ENCODE measurements around the gene CCDC59. TPM values are rescaled to one million over a fixed set of nuclear protein-coding genes. Genes with fewer than 3 reads are reported as not detected.

The CCDC59 gene
- total and polyA plus RNA-seq, 11 donors = 20.0 to 44.2 (median 25.6) TPM

DNA sequence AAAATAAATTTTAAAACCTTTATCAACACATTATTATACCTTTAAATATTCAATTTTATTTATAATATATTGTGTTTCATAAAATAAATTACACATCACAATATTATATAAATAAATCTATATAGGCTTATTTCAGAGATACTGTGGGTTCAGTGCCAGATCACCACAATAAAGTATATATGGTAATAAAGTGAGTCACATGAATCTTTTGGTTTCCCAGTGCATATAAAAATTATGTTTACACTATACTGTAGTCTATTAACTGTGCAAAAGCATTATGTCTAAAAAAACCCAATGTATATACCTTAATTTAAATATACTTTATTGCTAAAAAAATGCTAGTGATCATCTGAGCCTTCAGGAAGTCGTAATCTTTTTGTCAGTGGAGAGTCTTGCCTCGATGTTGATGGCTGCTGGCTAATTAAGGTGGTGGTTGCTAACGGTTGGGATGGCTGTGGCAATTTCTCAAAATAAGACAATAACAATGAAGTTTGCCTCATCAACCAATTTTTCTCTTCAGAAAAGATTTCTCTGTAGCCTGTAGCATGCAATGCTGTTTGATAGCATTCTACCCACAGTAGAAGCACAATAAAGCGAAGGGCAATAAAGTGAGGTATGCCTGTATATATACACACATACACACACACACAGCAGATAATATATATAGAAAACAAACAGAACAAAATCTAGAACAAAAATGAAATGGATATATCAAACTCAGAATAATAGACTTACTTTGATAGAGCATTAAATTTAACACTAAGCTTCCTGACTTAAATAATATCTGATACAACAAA, 32.4 kb downstream of the CCDC59 start:
- Histone ChIP-seq H3K4me3 (no peak overlapping the region), H3K27ac (no peak overlapping the region), H3K4me1 (no peaks in the 10 kb centered on the region), H3K27me3 (no peaks in the 10 kb centered on the region), H3K9me3 (no peaks in the 10 kb centered on the region), H3K36me3 (no peaks in the 10 kb centered on the region)
- intact Hi-C loops (cut with DNase I) = loop anchor here in 8 of 10 donors (2.0 to 5.0 kb wide), 3 partner anchors 678 to 683 kb away; no protein-coding TSS in a partner anchor
- DNase-seq = no peak
- ATAC-seq = no peak
- WGBS, 4 donors = 66 to 69% (median 67%) methylated on average over 4 of the region's 4 CpGs
- no peak for TF ChIP-seq POLR2A (IDR thresholded peaks at IDR 0.05)
- TF ChIP-seq, protein P1, sequence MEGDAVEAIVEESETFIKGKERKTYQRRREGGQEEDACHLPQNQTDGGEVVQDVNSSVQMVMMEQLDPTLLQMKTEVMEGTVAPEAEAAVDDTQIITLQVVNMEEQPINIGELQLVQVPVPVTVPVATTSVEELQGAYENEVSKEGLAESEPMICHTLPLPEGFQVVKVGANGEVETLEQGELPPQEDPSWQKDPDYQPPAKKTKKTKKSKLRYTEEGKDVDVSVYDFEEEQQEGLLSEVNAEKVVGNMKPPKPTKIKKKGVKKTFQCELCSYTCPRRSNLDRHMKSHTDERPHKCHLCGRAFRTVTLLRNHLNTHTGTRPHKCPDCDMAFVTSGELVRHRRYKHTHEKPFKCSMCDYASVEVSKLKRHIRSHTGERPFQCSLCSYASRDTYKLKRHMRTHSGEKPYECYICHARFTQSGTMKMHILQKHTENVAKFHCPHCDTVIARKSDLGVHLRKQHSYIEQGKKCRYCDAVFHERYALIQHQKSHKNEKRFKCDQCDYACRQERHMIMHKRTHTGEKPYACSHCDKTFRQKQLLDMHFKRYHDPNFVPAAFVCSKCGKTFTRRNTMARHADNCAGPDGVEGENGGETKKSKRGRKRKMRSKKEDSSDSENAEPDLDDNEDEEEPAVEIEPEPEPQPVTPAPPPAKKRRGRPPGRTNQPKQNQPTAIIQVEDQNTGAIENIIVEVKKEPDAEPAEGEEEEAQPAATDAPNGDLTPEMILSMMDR (IDR thresholded peaks at IDR 0.05) = no peak

DNA sequence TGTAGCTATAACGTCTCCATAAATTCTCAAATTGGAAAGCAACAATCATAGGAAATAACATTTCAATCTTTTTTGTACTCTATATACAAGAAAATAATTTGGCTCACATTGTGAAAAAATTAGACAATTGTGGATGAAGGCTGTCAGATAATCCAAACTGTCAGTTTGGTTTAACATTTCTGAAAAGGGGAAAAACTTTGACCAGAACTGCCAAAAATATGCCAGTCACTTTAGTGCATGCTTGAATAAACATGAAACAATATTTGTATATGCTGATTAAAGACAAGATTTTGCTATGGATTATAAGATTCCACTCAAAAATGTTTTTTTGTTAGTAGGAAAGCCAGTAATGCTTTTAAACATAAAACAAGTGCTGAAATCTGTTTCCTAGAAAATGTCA, 38.9 kb downstream of the CCDC59 start:
- DNase-seq (no peak), ATAC-seq (no peak)
- Histone ChIP-seq H3K4me1 (no peaks in the 10 kb centered on the region), H3K36me3 (no peaks in the 10 kb centered on the region), H3K4me3 (no peak overlapping the region), H3K9me3 (no peaks in the 10 kb centered on the region), H3K27me3 (no peaks in the 10 kb centered on the region), H3K27ac (no peak overlapping the region)
- intact Hi-C loops (cut with DNase I) = no loop called here
- 66 to 74% (median 69%) methylated on average over 1 of the region's 1 CpG for WGBS, 4 donors
- TF ChIP-seq, protein P1 (IDR thresholded peaks at IDR 0.05) = no peak
- TF ChIP-seq POLR2A (IDR thresholded peaks at IDR 0.05) = no peak

DNA sequence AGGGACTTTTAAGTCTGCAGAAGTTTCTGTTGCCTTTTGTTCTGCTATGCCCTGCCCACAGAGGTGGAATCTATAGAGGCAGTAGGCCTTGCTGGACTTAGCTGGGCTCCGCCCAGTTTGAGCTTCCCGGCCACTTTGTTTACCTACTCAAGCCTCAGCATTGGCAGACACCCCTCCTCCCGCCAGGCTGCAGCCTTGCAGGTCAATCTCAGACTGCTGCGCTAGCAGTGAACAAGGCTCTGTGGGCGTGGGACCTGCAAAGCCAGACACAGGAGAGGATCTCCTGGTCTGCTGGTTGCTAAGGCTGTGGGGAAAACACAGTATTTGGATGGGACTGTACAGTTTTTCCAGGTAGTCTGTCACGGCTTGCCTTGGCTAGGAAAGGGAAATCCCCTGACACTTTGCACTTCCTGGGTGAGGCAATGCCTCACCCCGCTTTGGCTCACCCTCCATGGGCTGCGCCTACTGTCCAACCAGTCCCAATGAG, 43.7 kb downstream of the CCDC59 start:
- 59 to 71% (median 66%) methylated on average over 8 of the region's 8 CpGs for WGBS, 4 donors
- intact Hi-C loops (cut with DNase I) = no loop called here
- no peak overlapping the region for H3K4me3 ChIP-seq
- no peaks in the 10 kb centered on the region for H3K4me1 ChIP-seq
- no peaks in the 10 kb centered on the region for H3K36me3 ChIP-seq
- no peaks in the 10 kb centered on the region for H3K27me3 ChIP-seq
- DNase-seq (no peak), ATAC-seq (no peak)
- peaks cover 0 to 15% (median 0%) of the 10 kb centered on the region in 12 donors for H3K9me3 ChIP-seq
- no peak for TF ChIP-seq POLR2A (IDR thresholded peaks at IDR 0.05)
- TF ChIP-seq, protein P1 (IDR thresholded peaks at IDR 0.05) = no peak
- H3K27ac ChIP-seq = no peak overlapping the region

Other genes starting within 250 kb of the CCDC59 start
- 10 to 100 TPM in 6 of 9 donors, 1 to 10 TPM in 3; 6.0 to 19.6 (median 13.5) TPM for gene METTL25, start 142 bp upstream of the CCDC59 start, total RNA-seq
- 1 to 10 TPM; 2.2 to 6.4 TPM for gene METTL25, start 142 bp upstream of the CCDC59 start, polyA plus RNA-seq

Measured in heart left ventricle (tissue), 16 donors.